Measurements from ENCODE around the gene SYNE1.
"Not testable (repeated sequence)": the region's sequence is repeated elsewhere in the genome, so short reads cannot be mapped to it uniquely, and the experiment has no call there.

SYNE1 gene

GRCh38 chr6:152637296-152638047, at the start of gene SYNE1:
TSS of gene SYNE1 (minus strand) at chr6:152637362. CDS start at chr6:152628331, 9,031 bp downstream.
- H3K9ac ChIP-seq (ENCODE audit: low read depth in 1 of 2, low read length in 2 of 2): no peak within 1 kb of the TSS
- no peaks in the 10 kb centered on the region for H3K4me1 ChIP-seq (ENCODE audit: control insufficient read depth in 1 of 2, insufficient read depth in 2 of 2, low read length in 2 of 2)
- H3K27me3 ChIP-seq (ENCODE audit: control insufficient read depth in 1 of 2, insufficient read depth in 2 of 2, low read length in 2 of 2): peaks cover 5 to 21% of the 10 kb centered on the region in 2 donors
- no peaks in the 10 kb centered on the region for H3K36me3 ChIP-seq (ENCODE audit: control insufficient read depth in 1 of 2, insufficient read depth in 2 of 2, low read length in 2 of 2)
- H3K4me3 ChIP-seq (ENCODE audit: low read depth in 1 of 2, low read length in 2 of 2): peak within 1 kb of the TSS; percentile 29 to 66
- no peaks in the 10 kb centered on the region for H3K9me3 ChIP-seq (ENCODE audit: control insufficient read depth in 1 of 2, low read length in 2 of 2)
- H3K27ac ChIP-seq (ENCODE audit: low read depth, low read length): peak within 1 kb of the TSS; percentile 17

GRCh38 chr6:152685819-152686218, 48.7 kb upstream of the SYNE1 start:
- no peaks in the 10 kb centered on the region for H3K27me3 ChIP-seq (ENCODE audit: control insufficient read depth in 1 of 2, insufficient read depth in 2 of 2, low read length in 2 of 2)
- H3K36me3 ChIP-seq (ENCODE audit: control insufficient read depth in 1 of 2, insufficient read depth in 2 of 2, low read length in 2 of 2): no peaks in the 10 kb centered on the region
- no peak overlapping the region for H3K4me3 ChIP-seq (ENCODE audit: low read depth in 1 of 2, low read length in 2 of 2)
- H3K4me1 ChIP-seq (ENCODE audit: control insufficient read depth in 1 of 2, insufficient read depth in 2 of 2, low read length in 2 of 2): no peaks in the 10 kb centered on the region
- no peaks in the 10 kb centered on the region for H3K9me3 ChIP-seq (ENCODE audit: control insufficient read depth in 1 of 2, low read length in 2 of 2)
- no peak overlapping the region for H3K9ac ChIP-seq (ENCODE audit: low read depth in 1 of 2, low read length in 2 of 2)
- H3K27ac ChIP-seq (ENCODE audit: low read depth, low read length): no peak overlapping the region

- H3K4me1 ChIP-seq (ENCODE audit: control insufficient read depth in 1 of 2, insufficient read depth in 2 of 2, low read length in 2 of 2); H3K9ac ChIP-seq (ENCODE audit: low read depth in 1 of 2, low read length in 2 of 2); H3K36me3 ChIP-seq (ENCODE audit: control insufficient read depth in 1 of 2, insufficient read depth in 2 of 2, low read length in 2 of 2); H3K4me3 ChIP-seq (ENCODE audit: low read depth in 1 of 2, low read length in 2 of 2); H3K27me3 ChIP-seq (ENCODE audit: control insufficient read depth in 1 of 2, insufficient read depth in 2 of 2, low read length in 2 of 2); H3K27ac ChIP-seq (ENCODE audit: low read depth, low read length); H3K9me3 ChIP-seq (ENCODE audit: control insufficient read depth in 1 of 2, low read length in 2 of 2): not testable (repeated sequence)
These were observed 45.8 kb upstream of the SYNE1 start for GRCh38 chr6:152682935-152683334.

- Histone ChIP-seq H3K4me1 (ENCODE audit: control insufficient read depth in 1 of 2, insufficient read depth in 2 of 2, low read length in 2 of 2) (no peaks in the 10 kb centered on the region), H3K9ac (ENCODE audit: low read depth in 1 of 2, low read length in 2 of 2) (no peak overlapping the region), H3K27ac (ENCODE audit: low read depth, low read length) (no peak overlapping the region), H3K4me3 (ENCODE audit: low read depth in 1 of 2, low read length in 2 of 2) (no peak overlapping the region), H3K27me3 (ENCODE audit: control insufficient read depth in 1 of 2, insufficient read depth in 2 of 2, low read length in 2 of 2) (no peaks in the 10 kb centered on the region), H3K36me3 (ENCODE audit: control insufficient read depth in 1 of 2, insufficient read depth in 2 of 2, low read length in 2 of 2) (no peaks in the 10 kb centered on the region), H3K9me3 (ENCODE audit: control insufficient read depth in 1 of 2, low read length in 2 of 2) (no peaks in the 10 kb centered on the region)
These were observed 45.0 kb upstream of the SYNE1 start for GRCh38 chr6:152682141-152682540.

- H3K9me3 ChIP-seq (ENCODE audit: control insufficient read depth in 1 of 2, low read length in 2 of 2): no peaks in the 10 kb centered on the region
These were observed 43.8 kb upstream of the SYNE1 start for GRCh38 chr6:152680879-152681517.

GRCh38 chr6:152680151-152680550, 43.0 kb upstream of the SYNE1 start:
- Histone ChIP-seq H3K27ac (ENCODE audit: low read depth, low read length) (no peak overlapping the region), H3K9ac (ENCODE audit: low read depth in 1 of 2, low read length in 2 of 2) (no peak overlapping the region), H3K36me3 (ENCODE audit: control insufficient read depth in 1 of 2, insufficient read depth in 2 of 2, low read length in 2 of 2) (no peaks in the 10 kb centered on the region), H3K4me1 (ENCODE audit: control insufficient read depth in 1 of 2, insufficient read depth in 2 of 2, low read length in 2 of 2) (no peaks in the 10 kb centered on the region), H3K9me3 (ENCODE audit: control insufficient read depth in 1 of 2, low read length in 2 of 2) (no peaks in the 10 kb centered on the region), H3K4me3 (ENCODE audit: low read depth in 1 of 2, low read length in 2 of 2) (no peak overlapping the region), H3K27me3 (ENCODE audit: control insufficient read depth in 1 of 2, insufficient read depth in 2 of 2, low read length in 2 of 2) (no peaks in the 10 kb centered on the region)

More at GRCh38 chr6:152680879-152681517, 43.8 kb upstream of the SYNE1 start:
- Histone ChIP-seq H3K4me1 (ENCODE audit: control insufficient read depth in 1 of 2, insufficient read depth in 2 of 2, low read length in 2 of 2) (no peaks in the 10 kb centered on the region), H3K4me3 (ENCODE audit: low read depth in 1 of 2, low read length in 2 of 2) (no peak overlapping the region), H3K36me3 (ENCODE audit: control insufficient read depth in 1 of 2, insufficient read depth in 2 of 2, low read length in 2 of 2) (no peaks in the 10 kb centered on the region), H3K9ac (ENCODE audit: low read depth in 1 of 2, low read length in 2 of 2) (no peak overlapping the region), H3K27ac (ENCODE audit: low read depth, low read length) (no peak overlapping the region), H3K27me3 (ENCODE audit: control insufficient read depth in 1 of 2, insufficient read depth in 2 of 2, low read length in 2 of 2) (no peaks in the 10 kb centered on the region)

- H3K4me1 ChIP-seq (ENCODE audit: control insufficient read depth in 1 of 2, insufficient read depth in 2 of 2, low read length in 2 of 2): no peaks in the 10 kb centered on the region
- no peaks in the 10 kb centered on the region for H3K36me3 ChIP-seq (ENCODE audit: control insufficient read depth in 1 of 2, insufficient read depth in 2 of 2, low read length in 2 of 2)
- no peaks in the 10 kb centered on the region for H3K27me3 ChIP-seq (ENCODE audit: control insufficient read depth in 1 of 2, insufficient read depth in 2 of 2, low read length in 2 of 2)
- no peaks in the 10 kb centered on the region for H3K9me3 ChIP-seq (ENCODE audit: control insufficient read depth in 1 of 2, low read length in 2 of 2)
- H3K9ac ChIP-seq (ENCODE audit: low read depth in 1 of 2, low read length in 2 of 2): no peak overlapping the region
- H3K4me3 ChIP-seq (ENCODE audit: low read depth in 1 of 2, low read length in 2 of 2): no peak overlapping the region
- no peak overlapping the region for H3K27ac ChIP-seq (ENCODE audit: low read depth, low read length)
These were observed 36.1 kb upstream of the SYNE1 start for GRCh38 chr6:152673236-152673635.

- H3K4me1 ChIP-seq (ENCODE audit: control insufficient read depth in 1 of 2, insufficient read depth in 2 of 2, low read length in 2 of 2): no peaks in the 10 kb centered on the region
- no peaks in the 10 kb centered on the region for H3K27me3 ChIP-seq (ENCODE audit: control insufficient read depth in 1 of 2, insufficient read depth in 2 of 2, low read length in 2 of 2)
- no peaks in the 10 kb centered on the region for H3K36me3 ChIP-seq (ENCODE audit: control insufficient read depth in 1 of 2, insufficient read depth in 2 of 2, low read length in 2 of 2)
- H3K27ac ChIP-seq (ENCODE audit: low read depth, low read length): no peak overlapping the region
- H3K9ac ChIP-seq (ENCODE audit: low read depth in 1 of 2, low read length in 2 of 2): no peak overlapping the region
- H3K9me3 ChIP-seq (ENCODE audit: control insufficient read depth in 1 of 2, low read length in 2 of 2): peaks cover 0 to 4% of the 10 kb centered on the region in 2 donors
- no peak overlapping the region for H3K4me3 ChIP-seq (ENCODE audit: low read depth in 1 of 2, low read length in 2 of 2)
These were observed 34.0 kb upstream of the SYNE1 start for GRCh38 chr6:152671171-152671570.

GRCh38 chr6:152669895-152670294, 32.7 kb upstream of the SYNE1 start:
- Histone ChIP-seq H3K4me3 (ENCODE audit: low read depth in 1 of 2, low read length in 2 of 2) (no peak overlapping the region), H3K36me3 (ENCODE audit: control insufficient read depth in 1 of 2, insufficient read depth in 2 of 2, low read length in 2 of 2) (no peaks in the 10 kb centered on the region), H3K27me3 (ENCODE audit: control insufficient read depth in 1 of 2, insufficient read depth in 2 of 2, low read length in 2 of 2) (no peaks in the 10 kb centered on the region), H3K4me1 (ENCODE audit: control insufficient read depth in 1 of 2, insufficient read depth in 2 of 2, low read length in 2 of 2) (no peaks in the 10 kb centered on the region), H3K9ac (ENCODE audit: low read depth in 1 of 2, low read length in 2 of 2) (no peak overlapping the region), H3K9me3 (ENCODE audit: control insufficient read depth in 1 of 2, low read length in 2 of 2) (peaks cover 0 to 4% of the 10 kb centered on the region in 2 donors), H3K27ac (ENCODE audit: low read depth, low read length) (no peak overlapping the region)

GRCh38 chr6:152661776-152662175, 24.6 kb upstream of the SYNE1 start:
- Histone ChIP-seq H3K4me3 (ENCODE audit: low read depth in 1 of 2, low read length in 2 of 2) (no peak overlapping the region), H3K27ac (ENCODE audit: low read depth, low read length) (no peak overlapping the region), H3K9me3 (ENCODE audit: control insufficient read depth in 1 of 2, low read length in 2 of 2) (no peaks in the 10 kb centered on the region), H3K4me1 (ENCODE audit: control insufficient read depth in 1 of 2, insufficient read depth in 2 of 2, low read length in 2 of 2) (no peaks in the 10 kb centered on the region), H3K36me3 (ENCODE audit: control insufficient read depth in 1 of 2, insufficient read depth in 2 of 2, low read length in 2 of 2) (no peaks in the 10 kb centered on the region), H3K27me3 (ENCODE audit: control insufficient read depth in 1 of 2, insufficient read depth in 2 of 2, low read length in 2 of 2) (no peaks in the 10 kb centered on the region), H3K9ac (ENCODE audit: low read depth in 1 of 2, low read length in 2 of 2) (no peak overlapping the region)

Measured in duodenal mucosa (tissue), 2 donors.